GM12878 (cell line): ENCODE measurements around the gene IGFBP2. TPM values are rescaled to one million over a fixed set of nuclear protein-coding genes. Genes with fewer than 3 reads are reported as not detected.

Source experiments
- ATAC-seq: fragments of 200-7000 bp; cut with Tn5 transposase; 3 replicates; pipeline ENCODE4 v1.9.1; 2020; ENCODE audit warnings: mild to moderate bottlenecking, moderate library complexity
- BruUV-seq: library from RNA; stranded (reverse); fragments of 400-500 nt; replicated peaks from 2 replicates; lab custom pipeline; 2021; lab: Mats Ljungman, UMichigan
- CTCF ChIA-PET: fragments of 300-600 bp; sonication (Branson Sonifier 250); formaldehyde crosslinking; extraction: SDS; loops from one replicate; lab custom pipeline; 2021; ENCODE audit warnings: inconsistent platforms; lab: Yijun Ruan, JAX
- POLR2A ChIA-PET: fragments of 350-600 bp; formaldehyde crosslinking; extraction: SDS; loops from one replicate; lab custom pipeline; 2021; ENCODE audit warnings: inconsistent platforms; lab: Charles Lee
- RAD21 ChIA-PET: fragments of 300-600 bp; sonication (Branson Sonifier 250); formaldehyde crosslinking; loops from one replicate; lab custom pipeline; 2023; ENCODE audit warnings: antibody characterized with exemption; ENCODE audit not compliant: unreplicated experiment; lab: Charles Lee
- SMC1A ChIA-PET: fragments of 300-600 bp; sonication (Branson Sonifier 250); formaldehyde crosslinking; loops from one replicate; lab custom pipeline; 2023; ENCODE audit not compliant: unreplicated experiment, uncharacterized antibody; lab: Charles Lee
- DNase-seq: peaks from one replicate; pipeline ENCODE4 v3.0.0-alpha.2; 2011; ENCODE audit warnings: low read depth, low spot score
- FAIRE-seq: peaks from 3 replicates; lab custom pipeline; 2011; peaks lifted over from hg19 to GRCh38; lab: Jason Lieb, UNC
- H2AFZ ChIP-seq: 2 replicates; pipeline ENCODE4 v1.6.0; 2011; ENCODE audit warnings: low read depth, low read length, control low read depth; ENCODE audit not compliant: control insufficient read depth
- H3K27ac ChIP-seq: 2 replicates; pipeline ENCODE4 v1.5.1; 2011; ENCODE audit warnings: control low read depth; ENCODE audit not compliant: control insufficient read depth, insufficient read depth
- H3K27me3 ChIP-seq, 2 experiments: replicated peaks in 1 of 2; 2 replicates each; pipeline versions ENCODE4 v1.6.0 to v1.6.1; 2011; ENCODE audit warnings: low read length in 1 of 2; ENCODE audit not compliant: control insufficient read depth in 2 of 2, insufficient read depth in 2 of 2
- H3K36me3 ChIP-seq, 2 experiments: 2 replicates each; pipeline ENCODE4 v1.5.1; 2011; ENCODE audit warnings: low read length in 1 of 2; ENCODE audit not compliant: control insufficient read depth in 2 of 2, insufficient read depth in 2 of 2
- H3K4me1 ChIP-seq: 2 replicates; pipeline ENCODE4 v1.6.1; 2011; ENCODE audit warnings: mild to moderate bottlenecking, low read length, moderate library complexity, mixed read lengths; ENCODE audit not compliant: control insufficient read depth, insufficient read depth
- H3K4me2 ChIP-seq: 2 replicates; pipeline ENCODE4 v1.6.0; 2011; ENCODE audit warnings: control low read depth; ENCODE audit not compliant: control insufficient read depth, insufficient read depth
- H3K4me3 ChIP-seq: fragments of 200-600 bp; sonication (generic); 2 replicates; pipeline ENCODE4 v1.5.1; 2016
- H3K79me2 ChIP-seq: 2 replicates; pipeline ENCODE4 v1.6.0; 2011; ENCODE audit warnings: low read length; ENCODE audit not compliant: control insufficient read depth, insufficient read depth
- H3K9ac ChIP-seq: 2 replicates; pipeline ENCODE4 v1.8.0; 2011; ENCODE audit warnings: low read length, control low read depth, mixed read lengths; ENCODE audit not compliant: control insufficient read depth, insufficient read depth
- H3K9me3 ChIP-seq: replicated peaks from 3 replicates; pipeline ENCODE4 v1.5.1; 2011; ENCODE audit warnings: mild to moderate bottlenecking, low read length; ENCODE audit not compliant: control insufficient read depth, insufficient read depth
- H4K20me1 ChIP-seq: 2 replicates; pipeline ENCODE4 v1.6.0; 2011; ENCODE audit not compliant: control insufficient read depth, insufficient read depth
- BACH1 ChIP-seq: fragments of 450-650 bp; IDR thresholded peaks from 2 replicates; pipeline ENCODE4 v1.6.1; 2017; ENCODE audit warnings: mild to moderate bottlenecking, borderline replicate concordance
- BMI1 ChIP-seq: fragments of 450-650 bp; IDR thresholded peaks from 2 replicates; pipeline ENCODE4 v1.6.1; 2016; ENCODE audit warnings: mild to moderate bottlenecking, moderate library complexity, borderline replicate concordance
- CEBPB ChIP-seq, 2 experiments: fragments of 150-350 bp in 1 of 2; IDR thresholded peaks; 2 replicates each; pipeline ENCODE4 v1.6.1; 2012 to 2014; ENCODE audit warnings: low read depth in 2 of 2, low read length in 2 of 2, borderline replicate concordance in 1 of 2, inconsistent platforms in 1 of 2
- EGR1 ChIP-seq, 2 experiments: IDR thresholded peaks; 1 replicate in 1 of 2; 2 replicates in 1 of 2; pipeline ENCODE4 v1.6.1; 2011 to 2012; ENCODE audit warnings: low read depth in 2 of 2, low read length in 2 of 2, borderline replicate concordance in 1 of 2, mild to moderate bottlenecking in 1 of 2, moderate library complexity in 1 of 2
- MTA2 ChIP-seq: fragments of 450-650 bp; IDR thresholded peaks from 2 replicates; pipeline ENCODE4 v1.6.1; 2016; ENCODE audit warnings: low read depth, mild to moderate bottlenecking, moderate library complexity
- NFYB ChIP-seq: IDR thresholded peaks from 2 replicates; pipeline ENCODE4 v1.6.1; 2011; ENCODE audit warnings: low read depth, mild to moderate bottlenecking, low read length, improper control_type of control experiment, moderate library complexity; ENCODE audit not compliant: insufficient read depth
- NR2F1 ChIP-seq: fragments of 450-650 bp; conservative IDR thresholded peaks from 2 replicates; pipeline ENCODE4 v1.6.1; 2017; ENCODE audit warnings: mild to moderate bottlenecking
- POLR2AphosphoS5 ChIP-seq: IDR thresholded peaks from 2 replicates; pipeline ENCODE4 v1.6.1; 2011; ENCODE audit warnings: mild to moderate bottlenecking, low read length, inconsistent platforms
- RBBP5 ChIP-seq: fragments of 200-600 bp; sonication (generic); conservative IDR thresholded peaks from 2 replicates; pipeline ENCODE4 v1.6.1; 2016
- SMAD1 ChIP-seq: fragments of 450-650 bp; IDR thresholded peaks from 2 replicates; pipeline ENCODE4 v1.6.1; 2018; ENCODE audit warnings: mild to moderate bottlenecking, low read depth; ENCODE audit not compliant: partially characterized antibody
- SP1 ChIP-seq: IDR thresholded peaks from one replicate; pipeline ENCODE4 v1.6.1; 2011; ENCODE audit warnings: low read depth, low read length
- STAT1 ChIP-seq: fragments of 450-650 bp; conservative IDR thresholded peaks from 2 replicates; pipeline ENCODE4 v1.6.1; 2014; ENCODE audit warnings: antibody characterized with exemption, mild to moderate bottlenecking
- STAT3 ChIP-seq: IDR thresholded peaks from 2 replicates; pipeline ENCODE4 v1.6.1; 2011; ENCODE audit warnings: low read depth, low read length, improper control_type of control experiment
- TBL1XR1 ChIP-seq: IDR thresholded peaks from 2 replicates; pipeline ENCODE4 v1.6.1; 2012; ENCODE audit warnings: low read depth, low read length, improper control_type of control experiment
- ZNF24 ChIP-seq: fragments of 450-650 bp; IDR thresholded peaks from 2 replicates; pipeline ENCODE4 v1.6.1; 2017; ENCODE audit warnings: antibody characterized with exemption, mild to moderate bottlenecking
- ZNF384 ChIP-seq: IDR thresholded peaks from 2 replicates; pipeline ENCODE4 v1.6.1; 2012; ENCODE audit warnings: low read depth, mild to moderate bottlenecking, low read length, improper control_type of control experiment, borderline replicate concordance
- WGBS: methylation state at CpG from one replicate; pipeline ENCODE4 v1.1.6; 2016; ENCODE audit warnings: low lambda C conversion rate; ENCODE audit not compliant: insufficient replicate concordance, insufficient coverage; ENCODE audit errors: missing lambda C conversion rate; 5-methylcytosine and 5-hydroxymethylcytosine counted together
- in situ Hi-C: fragments of 300-500 bp; cut with MboI; formaldehyde crosslinking; loops from 9 replicates; pipeline ENCODE4 v1.14.3; 2018; ENCODE audit warnings: mixed read lengths
- intact Hi-C: fragments of 100-400 bp; cut with micrococcal nuclease; formaldehyde crosslinking; loops from one replicate; pipeline ENCODE4 v1.14.2; 2022; ENCODE audit not compliant: unreplicated experiment
- polyA plus RNA-seq, 11 experiments: library from polyadenylated mRNA; depleted of rRNA in 4 of 11; unstranded in 6 of 11; stranded (reverse) in 5 of 11; fragments of >200 nt; fragmentation: Nextera tagmentation in 4 of 11; fragmentation: Illumina TruSeq in 1 of 11; extraction: Ambion mirVana in 4 of 11; extraction: Trizol in 1 of 11; gene quantifications; 1 replicate in 1 of 11; 2 replicates in 10 of 11; pipeline versions ENCODE4 v1.2.1 to v1.2.3, GENCODE V29; 2011 to 2016; ENCODE audit warnings: inconsistent platforms in 2 of 11, missing spikeins in 2 of 11, low read depth in 1 of 11
- total RNA-seq, 4 experiments: library from RNA; depleted of rRNA in 3 of 4; stranded (reverse); fragments of >200 nt in 3 of 4; fragmentation: Illumina TruSeq in 1 of 4; extraction: Trizol in 1 of 4; gene quantifications; 2 replicates each; pipeline versions ENCODE4 v1.2.1 to v1.2.3, GENCODE V29; 2013 to 2021
- TF ChIP-seq, protein P1 (sequence below): IDR thresholded peaks from 2 replicates; pipeline ENCODE4 v1.6.1; 2012; ENCODE audit warnings: low read length, inconsistent platforms
- TF ChIP-seq, protein P2 (sequence below): fragments of 450-650 bp; IDR thresholded peaks from 2 replicates; pipeline ENCODE4 v1.6.1; 2017; ENCODE audit warnings: mild to moderate bottlenecking, low read depth, inconsistent platforms; ENCODE audit not compliant: poor library complexity, severe bottlenecking
- TF ChIP-seq, protein P3 (sequence below), 3 experiments: IDR thresholded peaks in 2 of 3; conservative IDR thresholded peaks in 1 of 3; 2 replicates each; pipeline ENCODE4 v1.5.1; 2011; ENCODE audit warnings: low read depth in 3 of 3, low read length in 3 of 3, mild to moderate bottlenecking in 3 of 3, control low read depth in 2 of 3, moderate library complexity in 2 of 3, inconsistent platforms in 1 of 3, mixed read lengths in 1 of 3; ENCODE audit not compliant: control insufficient read depth in 2 of 3, insufficient read depth in 1 of 3; ENCODE audit errors: extremely low read depth in 1 of 3

Gene IGFBP2
- total and polyA plus RNA-seq, 10 of the 15 experiments (the other 5 are each of a cell fraction or from before 2014, with no cell fraction given) = 0.11 to 1.5 (median 0.38) TPM; not detected in 5

DNA sequence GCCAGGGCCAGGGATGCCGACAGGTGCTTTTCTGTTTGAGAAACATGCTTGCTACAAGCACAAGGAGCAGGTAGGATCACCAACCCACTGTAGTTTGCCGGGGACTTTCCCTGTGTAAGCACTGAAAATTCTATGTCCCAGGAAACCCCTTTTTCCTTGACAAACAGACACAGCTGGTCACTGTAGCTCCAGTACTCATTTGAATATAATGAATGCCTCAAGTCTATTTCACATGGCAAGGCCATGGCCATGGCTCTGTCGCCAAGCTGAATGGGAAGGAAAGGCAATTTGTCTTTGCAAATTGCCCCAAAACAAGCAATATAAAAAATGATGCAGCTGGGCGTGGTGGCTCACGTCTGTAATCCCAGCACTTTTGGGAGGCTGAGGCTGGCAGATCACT is 49.6 kb upstream of the IGFBP2 start:
- in situ Hi-C loops = no loop called here
- no peaks in the 10 kb centered on the region for H3K79me2 ChIP-seq
- no TSS peak for BruUV-seq
- H3K9me3 ChIP-seq = no peaks in the 10 kb centered on the region
- no peaks in the 10 kb centered on the region for H4K20me1 ChIP-seq
- no peak for FAIRE-seq
- no peak overlapping the region for H3K4me2 ChIP-seq
- TF ChIP-seq, protein P1, sequence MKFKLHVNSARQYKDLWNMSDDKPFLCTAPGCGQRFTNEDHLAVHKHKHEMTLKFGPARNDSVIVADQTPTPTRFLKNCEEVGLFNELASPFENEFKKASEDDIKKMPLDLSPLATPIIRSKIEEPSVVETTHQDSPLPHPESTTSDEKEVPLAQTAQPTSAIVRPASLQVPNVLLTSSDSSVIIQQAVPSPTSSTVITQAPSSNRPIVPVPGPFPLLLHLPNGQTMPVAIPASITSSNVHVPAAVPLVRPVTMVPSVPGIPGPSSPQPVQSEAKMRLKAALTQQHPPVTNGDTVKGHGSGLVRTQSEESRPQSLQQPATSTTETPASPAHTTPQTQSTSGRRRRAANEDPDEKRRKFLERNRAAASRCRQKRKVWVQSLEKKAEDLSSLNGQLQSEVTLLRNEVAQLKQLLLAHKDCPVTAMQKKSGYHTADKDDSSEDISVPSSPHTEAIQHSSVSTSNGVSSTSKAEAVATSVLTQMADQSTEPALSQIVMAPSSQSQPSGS = no peak
- no peak for TF ChIP-seq SP1
- TF ChIP-seq POLR2AphosphoS5 = no peak
- no peak for TF ChIP-seq STAT3
- TF ChIP-seq ZNF24 = no peak
- TF ChIP-seq CEBPB (IDR thresholded peaks at IDR 0.05; ENCODE audit: borderline replicate concordance in 1 of 2, low read depth in 2 of 2, low read length in 2 of 2) = no peak
- TF ChIP-seq, protein P2, sequence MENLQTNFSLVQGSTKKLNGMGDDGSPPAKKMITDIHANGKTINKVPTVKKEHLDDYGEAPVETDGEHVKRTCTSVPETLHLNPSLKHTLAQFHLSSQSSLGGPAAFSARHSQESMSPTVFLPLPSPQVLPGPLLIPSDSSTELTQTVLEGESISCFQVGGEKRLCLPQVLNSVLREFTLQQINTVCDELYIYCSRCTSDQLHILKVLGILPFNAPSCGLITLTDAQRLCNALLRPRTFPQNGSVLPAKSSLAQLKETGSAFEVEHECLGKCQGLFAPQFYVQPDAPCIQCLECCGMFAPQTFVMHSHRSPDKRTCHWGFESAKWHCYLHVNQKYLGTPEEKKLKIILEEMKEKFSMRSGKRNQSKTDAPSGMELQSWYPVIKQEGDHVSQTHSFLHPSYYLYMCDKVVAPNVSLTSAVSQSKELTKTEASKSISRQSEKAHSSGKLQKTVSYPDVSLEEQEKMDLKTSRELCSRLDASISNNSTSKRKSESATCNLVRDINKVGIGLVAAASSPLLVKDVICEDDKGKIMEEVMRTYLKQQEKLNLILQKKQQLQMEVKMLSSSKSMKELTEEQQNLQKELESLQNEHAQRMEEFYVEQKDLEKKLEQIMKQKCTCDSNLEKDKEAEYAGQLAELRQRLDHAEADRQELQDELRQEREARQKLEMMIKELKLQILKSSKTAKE = no peak
- TF ChIP-seq RBBP5 = no peak
- TF ChIP-seq BMI1 = no peak
- TF ChIP-seq EGR1 (IDR thresholded peaks at IDR 0.05; ENCODE audit: borderline replicate concordance in 1 of 2, low read depth in 2 of 2, low read length in 2 of 2) = no peak
- TF ChIP-seq, protein P3, sequence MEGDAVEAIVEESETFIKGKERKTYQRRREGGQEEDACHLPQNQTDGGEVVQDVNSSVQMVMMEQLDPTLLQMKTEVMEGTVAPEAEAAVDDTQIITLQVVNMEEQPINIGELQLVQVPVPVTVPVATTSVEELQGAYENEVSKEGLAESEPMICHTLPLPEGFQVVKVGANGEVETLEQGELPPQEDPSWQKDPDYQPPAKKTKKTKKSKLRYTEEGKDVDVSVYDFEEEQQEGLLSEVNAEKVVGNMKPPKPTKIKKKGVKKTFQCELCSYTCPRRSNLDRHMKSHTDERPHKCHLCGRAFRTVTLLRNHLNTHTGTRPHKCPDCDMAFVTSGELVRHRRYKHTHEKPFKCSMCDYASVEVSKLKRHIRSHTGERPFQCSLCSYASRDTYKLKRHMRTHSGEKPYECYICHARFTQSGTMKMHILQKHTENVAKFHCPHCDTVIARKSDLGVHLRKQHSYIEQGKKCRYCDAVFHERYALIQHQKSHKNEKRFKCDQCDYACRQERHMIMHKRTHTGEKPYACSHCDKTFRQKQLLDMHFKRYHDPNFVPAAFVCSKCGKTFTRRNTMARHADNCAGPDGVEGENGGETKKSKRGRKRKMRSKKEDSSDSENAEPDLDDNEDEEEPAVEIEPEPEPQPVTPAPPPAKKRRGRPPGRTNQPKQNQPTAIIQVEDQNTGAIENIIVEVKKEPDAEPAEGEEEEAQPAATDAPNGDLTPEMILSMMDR (IDR thresholded peaks at IDR 0.05 in 2 of 3, conservative IDR thresholded peaks at IDR 0.05 in 1 of 3; ENCODE audit: control insufficient read depth in 2 of 3, extremely low read depth in 1 of 3, insufficient read depth in 1 of 3, low read depth in 3 of 3, low read length in 3 of 3) = no peak
- no peak for TF ChIP-seq SMAD1
- TF ChIP-seq TBL1XR1 = no peak
- TF ChIP-seq NR2F1 = no peak
- no peak for TF ChIP-seq NFYB
- TF ChIP-seq ZNF384 = no peak
- TF ChIP-seq STAT1 = no peak
- no peak for TF ChIP-seq BACH1
- TF ChIP-seq MTA2 = no peak
- TF ChIP-seq, all 136 proteins: peak for 0
- Histone ChIP-seq H3K4me1 (no peaks in the 10 kb centered on the region), H3K36me3 (no peaks in the 10 kb centered on the region), H3K27me3 (peaks cover 5 to 8% of the 10 kb centered on the region in 2 experiments; a peak in 3 of 4 replicates), H3K4me3 (no peak overlapping the region), H3K9ac (no peak overlapping the region), H2AFZ (no peak overlapping the region), H3K27ac (no peak overlapping the region)
- DNase-seq (no peak), ATAC-seq (no peak)
- POLR2A ChIA-PET = no interaction called here
- intact Hi-C loops = no loop called here
- RAD21 ChIA-PET = no interaction called here
- 35% methylated on average over 5 of the region's 5 CpGs for WGBS
- SMC1A ChIA-PET = interaction anchor here (0.8 kb wide), 1 partner anchor 81 kb away, joined by 3 read pairs; no protein-coding TSS in a partner anchor
- CTCF ChIA-PET = interaction anchor here (0.6 to 1.6 kb wide), 3 partner anchors 11 to 64 kb away, joined by 3 to 4 read pairs (median 3); no protein-coding TSS in a partner anchor
